Calu3 (cell line): Measurements from ENCODE around the gene EPS15. TPM values are rescaled to one million over a fixed set of nuclear protein-coding genes. Genes with fewer than 3 reads are reported as not detected.
A peak's percentile ranks its signal among the peaks of the same experiment; 100 is the strongest.

Source experiments
- BruUV-seq: library from RNA; stranded (reverse); fragments of 400-500 nt; replicated peaks from 2 replicates; lab custom pipeline; 2021; lab: Mats Ljungman, UMichigan
- CTCF ChIA-PET: fragments of 300-600 bp; sonication (Branson Sonifier 250); formaldehyde crosslinking; loops from one replicate; lab custom pipeline; 2022; ENCODE audit warnings: antibody characterized with exemption; lab: Charles Lee
- DNase-seq: peaks from one replicate; pipeline ENCODE4 v3.0.0; 2022
- H3K27ac Mint-ChIP-seq: one replicate; pipeline ENCODE4 v1.8.0; 2022; ENCODE audit warnings: mixed read lengths; ENCODE audit not compliant: unreplicated experiment
- H3K27me3 Mint-ChIP-seq: one replicate; pipeline ENCODE4 v1.8.0; 2022; ENCODE audit warnings: mixed read lengths; ENCODE audit not compliant: unreplicated experiment
- H3K36me3 Mint-ChIP-seq: one replicate; pipeline ENCODE4 v1.8.0; 2022; ENCODE audit warnings: mild to moderate bottlenecking, moderate library complexity, mixed read lengths; ENCODE audit not compliant: insufficient read depth, unreplicated experiment
- H3K4me1 Mint-ChIP-seq: one replicate; pipeline ENCODE4 v1.8.0; 2022; ENCODE audit warnings: mild to moderate bottlenecking, low read depth, mixed read lengths; ENCODE audit not compliant: unreplicated experiment
- H3K4me3 Mint-ChIP-seq: one replicate; pipeline ENCODE4 v1.8.0; 2022; ENCODE audit warnings: mild to moderate bottlenecking, low read depth, moderate library complexity, mixed read lengths; ENCODE audit not compliant: unreplicated experiment
- H3K9me3 Mint-ChIP-seq: one replicate; pipeline ENCODE4 v1.8.0; 2022; ENCODE audit warnings: low read depth, mixed read lengths; ENCODE audit not compliant: unreplicated experiment
- CTCF ChIP-seq: fragments of 200-600 bp; IDR thresholded peaks from one replicate; pipeline ENCODE4 v1.8.0; 2022; ENCODE audit warnings: antibody characterized with exemption; ENCODE audit not compliant: unreplicated experiment
- intact Hi-C: fragments of 100-400 bp; cut with micrococcal nuclease; formaldehyde crosslinking; loops from one replicate; pipeline ENCODE4 v1.10.0; 2022; ENCODE audit not compliant: unreplicated experiment
- total RNA-seq: library from RNA; stranded (reverse); gene quantifications from 2 replicates; pipeline ENCODE4 v1.2.3, GENCODE V29; 2022

EPS15 gene
- total RNA-seq, 1 experiment from 2014 or later, result 51.2 TPM

- CTCF ChIA-PET, result interaction anchor here (0.6 kb wide), 1 partner anchor 144 kb away, joined by 3 read pairs; no protein-coding TSS in a partner anchor
- peaks cover 5% of the 10 kb centered on the region for H3K36me3 Mint-ChIP-seq
- intact Hi-C loops, result no loop called here
These were observed 197.8 kb downstream of the EPS15 start for GRCh38 chr1:51320967-51321923.

GRCh38 chr1:51317798-51318197 lies 201.3 kb downstream of the EPS15 start:
- Mint-ChIP-seq H3K4me3 (no peak overlapping the region), H3K4me1 (peaks cover 45% of the 10 kb centered on the region), H3K27me3 (no peaks in the 10 kb centered on the region), H3K36me3 (peaks cover 21% of the 10 kb centered on the region), H3K9me3 (no peaks in the 10 kb centered on the region), H3K27ac (no peak overlapping the region)
- intact Hi-C loops, result no loop called here
- BruUV-seq, result no TSS peak
- CTCF ChIA-PET, result no interaction called here
- no peak for TF ChIP-seq CTCF
- DNase-seq, result no peak

More at GRCh38 chr1:51320967-51321923, 197.8 kb downstream of the EPS15 start:
- no peak for DNase-seq
- H3K4me3 Mint-ChIP-seq, result no peak overlapping the region
- H3K4me1 Mint-ChIP-seq, result peaks cover 10% of the 10 kb centered on the region
- no TSS peak for BruUV-seq
- no peaks in the 10 kb centered on the region for H3K27me3 Mint-ChIP-seq
- TF ChIP-seq CTCF, result no peak
- no peak overlapping the region for H3K27ac Mint-ChIP-seq
- no peaks in the 10 kb centered on the region for H3K9me3 Mint-ChIP-seq

DNA sequence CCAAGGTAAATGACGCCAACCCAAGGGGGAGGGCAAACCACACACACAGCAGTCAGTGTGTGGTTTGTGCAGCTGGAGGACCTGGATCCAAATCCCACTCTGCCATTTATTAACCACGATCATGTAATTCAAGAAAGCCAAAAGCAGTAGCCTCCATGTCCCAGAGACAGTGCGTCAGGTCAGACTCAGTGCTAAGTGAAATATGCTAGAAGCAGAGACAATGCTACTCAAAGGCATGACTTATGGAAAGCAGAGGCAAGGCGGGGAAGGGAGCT lies 202.3 kb downstream of the EPS15 start:
- DNase-seq, result no peak
- BruUV-seq, result no TSS peak
- H3K4me3 Mint-ChIP-seq, result peak overlapping the region; percentile 8
- no peaks in the 10 kb centered on the region for H3K27me3 Mint-ChIP-seq
- H3K9me3 Mint-ChIP-seq, result no peaks in the 10 kb centered on the region
- H3K4me1 Mint-ChIP-seq, result peaks cover 45% of the 10 kb centered on the region
- intact Hi-C loops, result no loop called here
- peaks cover 21% of the 10 kb centered on the region for H3K36me3 Mint-ChIP-seq
- TF ChIP-seq CTCF, result no peak
- CTCF ChIA-PET, result no interaction called here
- H3K27ac Mint-ChIP-seq, result peak overlapping the region; percentile 95

GRCh38 chr1:51316113-51316845 lies 202.8 kb downstream of the EPS15 start:
- BruUV-seq, result no TSS peak
- H3K4me1 Mint-ChIP-seq, result peaks cover 45% of the 10 kb centered on the region
- H3K27ac Mint-ChIP-seq, result peak overlapping the region; percentile 95
- H3K27me3 Mint-ChIP-seq, result no peaks in the 10 kb centered on the region
- DNase-seq, result peak; percentile 33
- H3K36me3 Mint-ChIP-seq, result peaks cover 21% of the 10 kb centered on the region
- intact Hi-C loops, result no loop called here
- peak overlapping the region; percentile 8 for H3K4me3 Mint-ChIP-seq
- no peaks in the 10 kb centered on the region for H3K9me3 Mint-ChIP-seq
- CTCF ChIA-PET, result no interaction called here
- no peak for TF ChIP-seq CTCF
